DOHH2 (cell line): ENCODE data around the gene CBFA2T2.

ENCODE experiments used
- H3F3A ChIP-seq: fragments of 200-600 bp; sonication (generic), shearing (Covaris generic); 2 replicates; pipeline ENCODE4 v1.6.0; 2016; ENCODE audit warnings: antibody characterized with exemption, mild to moderate bottlenecking; ENCODE audit not compliant: control insufficient read depth, insufficient read depth
- H3K27ac ChIP-seq: fragments of 200-600 bp; sonication (generic); 2 replicates; pipeline ENCODE4 v1.5.1; 2014; ENCODE audit warnings: low read depth, mild to moderate bottlenecking, low read length, moderate library complexity
- H3K27me3 ChIP-seq: fragments of 200-600 bp; sonication (generic); 2 replicates; pipeline ENCODE4 v1.6.1; 2014; ENCODE audit warnings: mild to moderate bottlenecking, low read length, mixed read lengths; ENCODE audit not compliant: control insufficient read depth
- H3K36me3 ChIP-seq: fragments of 200-600 bp; sonication (generic); 2 replicates; pipeline ENCODE4 v1.6.1; 2014; ENCODE audit warnings: mild to moderate bottlenecking, low read length, moderate library complexity, mixed read lengths; ENCODE audit not compliant: control insufficient read depth
- H3K4me1 ChIP-seq: fragments of 200-600 bp; sonication (generic); 2 replicates; pipeline ENCODE4 v1.6.1; 2014; ENCODE audit warnings: mild to moderate bottlenecking, low read length, mixed read lengths; ENCODE audit not compliant: control insufficient read depth
- H3K4me2 ChIP-seq: fragments of 200-600 bp; sonication (generic); 2 replicates; pipeline ENCODE4 v1.6.0; 2014; ENCODE audit warnings: mild to moderate bottlenecking, low read length, moderate library complexity
- H3K4me3 ChIP-seq: fragments of 200-600 bp; sonication (generic); 2 replicates; pipeline ENCODE4 v1.5.1; 2014; ENCODE audit warnings: mild to moderate bottlenecking, low read length, mixed read lengths
- H3K79me2 ChIP-seq: fragments of 200-600 bp; sonication (generic); 2 replicates; pipeline ENCODE4 v1.6.1; 2014; ENCODE audit warnings: mild to moderate bottlenecking, low read length, mixed read lengths; ENCODE audit not compliant: control insufficient read depth
- H3K9me2 ChIP-seq: fragments of 200-600 bp; sonication (generic); replicated peaks from 2 replicates; pipeline ENCODE4 v1.6.1; 2014; ENCODE audit warnings: mild to moderate bottlenecking, low read length, mixed read lengths; ENCODE audit not compliant: control insufficient read depth
- H3K9me3 ChIP-seq: fragments of 200-600 bp; sonication (generic); 2 replicates; pipeline ENCODE4 v1.6.1; 2014; ENCODE audit warnings: antibody characterized with exemption, low read length, mixed read lengths; ENCODE audit not compliant: control insufficient read depth, insufficient read depth
- H4K20me1 ChIP-seq: fragments of 200-600 bp; sonication (generic); 2 replicates; pipeline ENCODE4 v1.6.0; 2014; ENCODE audit warnings: low read depth, mild to moderate bottlenecking, antibody characterized with exemption, low read length, moderate library complexity; ENCODE audit not compliant: control insufficient read depth, insufficient read depth
- EZH2phosphoT487 ChIP-seq: fragments of 200-600 bp; sonication (generic); IDR thresholded peaks from 2 replicates; pipeline ENCODE4 v1.6.1; 2017; ENCODE audit warnings: borderline replicate concordance, mild to moderate bottlenecking, antibody characterized with exemption, low read length, moderate library complexity, mixed read lengths
- TF ChIP-seq, protein P1 (sequence below): fragments of 200-600 bp; sonication (generic); IDR thresholded peaks from one replicate; pipeline ENCODE4 v1.5.1; 2014; ENCODE audit warnings: antibody characterized with exemption, mild to moderate bottlenecking, low read depth, low read length; ENCODE audit not compliant: poor library complexity, severe bottlenecking

The CBFA2T2 gene

GRCh38 chr20:33671573-33672288 is 181.8 kb downstream of the CBFA2T2 start:
- Histone ChIP-seq H3K27me3 (no peaks in the 10 kb centered on the region), H3F3A (peaks cover 24% of the 10 kb centered on the region), H3K4me2 (no peak overlapping the region), H3K36me3 (peaks cover 35% of the 10 kb centered on the region), H3K27ac (no peak overlapping the region), H4K20me1 (peaks cover 4% of the 10 kb centered on the region; the same call in 1 of the 2 replicates), H3K4me1 (peaks cover 54% of the 10 kb centered on the region), H3K4me3 (no peak overlapping the region), H3K9me2 (no peaks in the 10 kb centered on the region), H3K9me3 (no peaks in the 10 kb centered on the region), H3K79me2 (peaks cover 27% of the 10 kb centered on the region)
- TF ChIP-seq, protein P1, sequence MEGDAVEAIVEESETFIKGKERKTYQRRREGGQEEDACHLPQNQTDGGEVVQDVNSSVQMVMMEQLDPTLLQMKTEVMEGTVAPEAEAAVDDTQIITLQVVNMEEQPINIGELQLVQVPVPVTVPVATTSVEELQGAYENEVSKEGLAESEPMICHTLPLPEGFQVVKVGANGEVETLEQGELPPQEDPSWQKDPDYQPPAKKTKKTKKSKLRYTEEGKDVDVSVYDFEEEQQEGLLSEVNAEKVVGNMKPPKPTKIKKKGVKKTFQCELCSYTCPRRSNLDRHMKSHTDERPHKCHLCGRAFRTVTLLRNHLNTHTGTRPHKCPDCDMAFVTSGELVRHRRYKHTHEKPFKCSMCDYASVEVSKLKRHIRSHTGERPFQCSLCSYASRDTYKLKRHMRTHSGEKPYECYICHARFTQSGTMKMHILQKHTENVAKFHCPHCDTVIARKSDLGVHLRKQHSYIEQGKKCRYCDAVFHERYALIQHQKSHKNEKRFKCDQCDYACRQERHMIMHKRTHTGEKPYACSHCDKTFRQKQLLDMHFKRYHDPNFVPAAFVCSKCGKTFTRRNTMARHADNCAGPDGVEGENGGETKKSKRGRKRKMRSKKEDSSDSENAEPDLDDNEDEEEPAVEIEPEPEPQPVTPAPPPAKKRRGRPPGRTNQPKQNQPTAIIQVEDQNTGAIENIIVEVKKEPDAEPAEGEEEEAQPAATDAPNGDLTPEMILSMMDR: no peak
- TF ChIP-seq EZH2phosphoT487: no peak

GRCh38 chr20:33672426-33673113 is 182.7 kb downstream of the CBFA2T2 start:
- H3K4me3 ChIP-seq: no peak overlapping the region; the same call in 1 of the 2 replicates
- peaks cover 25% of the 10 kb centered on the region for H3F3A ChIP-seq
- H3K9me2 ChIP-seq: no peaks in the 10 kb centered on the region
- peaks cover 44% of the 10 kb centered on the region for H3K36me3 ChIP-seq
- TF ChIP-seq, protein P1: no peak
- no peak for TF ChIP-seq EZH2phosphoT487
- peaks cover 4% of the 10 kb centered on the region; the same call in 1 of the 2 replicates for H4K20me1 ChIP-seq
- H3K27ac ChIP-seq: no peak overlapping the region
- peaks cover 48% of the 10 kb centered on the region for H3K4me1 ChIP-seq
- no peaks in the 10 kb centered on the region for H3K9me3 ChIP-seq
- peak overlapping the region; percentile 93 for H3K4me2 ChIP-seq
- peaks cover 21% of the 10 kb centered on the region for H3K79me2 ChIP-seq
- no peaks in the 10 kb centered on the region for H3K27me3 ChIP-seq

GRCh38 chr20:33673114-33673409 is 183.2 kb downstream of the CBFA2T2 start:
- Histone ChIP-seq H3K4me3 (peak overlapping the region; percentile 84), H3K4me2 (peak overlapping the region; percentile 93)

More at GRCh38 chr20:33673114-33673409, 183.2 kb downstream of the CBFA2T2 start:
- H3K27me3 ChIP-seq: no peaks in the 10 kb centered on the region
- peaks cover 48% of the 10 kb centered on the region for H3K36me3 ChIP-seq
- no peaks in the 10 kb centered on the region for H3K9me2 ChIP-seq
- TF ChIP-seq, protein P1: no peak
- no peak for TF ChIP-seq EZH2phosphoT487
- peaks cover 18% of the 10 kb centered on the region for H3K79me2 ChIP-seq
- no peak overlapping the region for H3K27ac ChIP-seq
- peaks cover 28% of the 10 kb centered on the region for H3F3A ChIP-seq
- H4K20me1 ChIP-seq: peaks cover 4% of the 10 kb centered on the region; the same call in 1 of the 2 replicates
- peaks cover 45% of the 10 kb centered on the region for H3K4me1 ChIP-seq
- no peaks in the 10 kb centered on the region for H3K9me3 ChIP-seq
